Activated naive CD4-positive, alpha-beta T cell treated with anti-CD3 and anti-CD28 coated beads for 36 hours (primary cell): Measurements from ENCODE around the gene INPP5A. TPM values are rescaled to one million over a fixed set of nuclear protein-coding genes. Genes with fewer than 3 reads are reported as not detected.
"Not testable (repeated sequence)": the region's sequence is repeated elsewhere in the genome, so short reads cannot be mapped to it uniquely, and the experiment has no call there.

Experiments used
- CTCF ChIA-PET: fragments of 350-600 bp; sonication (Branson Sonifier 250); formaldehyde crosslinking; loops from one replicate; lab custom pipeline; 2021; ENCODE audit warnings: antibody characterized with exemption; lab: Charles Lee
- DNase-seq: peaks from one replicate; pipeline ENCODE4 v3.0.0-alpha.2; 2020
- H3K27ac Mint-ChIP-seq: one replicate; pipeline ENCODE4 v1.8.0; 2021; ENCODE audit warnings: mild to moderate bottlenecking, mixed read lengths
- H3K27me3 Mint-ChIP-seq: one replicate; pipeline ENCODE4 v1.8.0; 2021; ENCODE audit warnings: low read depth, mixed read lengths
- H3K36me3 Mint-ChIP-seq: one replicate; pipeline ENCODE4 v1.8.0; 2021; ENCODE audit warnings: low read depth, mixed read lengths
- H3K4me1 Mint-ChIP-seq: one replicate; pipeline ENCODE4 v1.8.0; 2021; ENCODE audit warnings: low read depth, mixed read lengths
- H3K4me3 Mint-ChIP-seq: one replicate; pipeline ENCODE4 v1.8.0; 2021; ENCODE audit warnings: mild to moderate bottlenecking, moderate library complexity, mixed read lengths
- H3K9me3 Mint-ChIP-seq: one replicate; pipeline ENCODE4 v1.8.0; 2021; ENCODE audit warnings: mixed read lengths
- intact Hi-C: fragments of 100-400 bp; cut with micrococcal nuclease; formaldehyde crosslinking; loops from one replicate; pipeline ENCODE4 v1.15.1; 2023
- total RNA-seq, 2 experiments: library from RNA; stranded (reverse); gene quantifications; one replicate each; pipeline ENCODE4 v1.2.3, GENCODE V29; 2021

INPP5A gene, protein sequence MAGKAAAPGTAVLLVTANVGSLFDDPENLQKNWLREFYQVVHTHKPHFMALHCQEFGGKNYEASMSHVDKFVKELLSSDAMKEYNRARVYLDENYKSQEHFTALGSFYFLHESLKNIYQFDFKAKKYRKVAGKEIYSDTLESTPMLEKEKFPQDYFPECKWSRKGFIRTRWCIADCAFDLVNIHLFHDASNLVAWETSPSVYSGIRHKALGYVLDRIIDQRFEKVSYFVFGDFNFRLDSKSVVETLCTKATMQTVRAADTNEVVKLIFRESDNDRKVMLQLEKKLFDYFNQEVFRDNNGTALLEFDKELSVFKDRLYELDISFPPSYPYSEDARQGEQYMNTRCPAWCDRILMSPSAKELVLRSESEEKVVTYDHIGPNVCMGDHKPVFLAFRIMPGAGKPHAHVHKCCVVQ
- 10 to 100 TPM; 17.3 to 19.5 TPM for total RNA-seq

GRCh38 chr10:132537684-132538001 is at the start of gene INPP5A:
TSS of gene INPP5A (plus strand) at chr10:132537787. CDS start at chr10:132538097, 310 bp downstream.
- CTCF ChIA-PET, result no interaction called here
- intact Hi-C loops, result loop anchor here (1.0 to 5.0 kb wide), 11 partner anchors 13 to 855 kb away; partner anchors contain the start of genes MTG1, PPP2R2D, PWWP2B and STK32C

GRCh38 chr10:132488231-132488821 is 49.3 kb upstream of the INPP5A start:
- H3K36me3 Mint-ChIP-seq, result no peaks in the 10 kb centered on the region
- no peaks in the 10 kb centered on the region for H3K9me3 Mint-ChIP-seq
- DNase-seq, result no peak
- no peak overlapping the region for H3K27ac Mint-ChIP-seq
- CTCF ChIA-PET, result no interaction called here
- H3K4me1 Mint-ChIP-seq, result no peaks in the 10 kb centered on the region
- H3K27me3 Mint-ChIP-seq, result no peaks in the 10 kb centered on the region
- no peak overlapping the region for H3K4me3 Mint-ChIP-seq
- intact Hi-C loops, result no loop called here

More at GRCh38 chr10:132537684-132538001, at the start of gene INPP5A:
- Mint-ChIP-seq H3K9me3 (no peaks in the 10 kb centered on the region), H3K4me1 (peaks cover 54% of the 10 kb centered on the region), H3K36me3 (peaks cover 4% of the 10 kb centered on the region), H3K27me3 (peaks cover 1% of the 10 kb centered on the region), H3K27ac (peak within 1 kb of the TSS; percentile 96), H3K4me3 (peak within 1 kb of the TSS; percentile 88)
- no peak for DNase-seq

DNA sequence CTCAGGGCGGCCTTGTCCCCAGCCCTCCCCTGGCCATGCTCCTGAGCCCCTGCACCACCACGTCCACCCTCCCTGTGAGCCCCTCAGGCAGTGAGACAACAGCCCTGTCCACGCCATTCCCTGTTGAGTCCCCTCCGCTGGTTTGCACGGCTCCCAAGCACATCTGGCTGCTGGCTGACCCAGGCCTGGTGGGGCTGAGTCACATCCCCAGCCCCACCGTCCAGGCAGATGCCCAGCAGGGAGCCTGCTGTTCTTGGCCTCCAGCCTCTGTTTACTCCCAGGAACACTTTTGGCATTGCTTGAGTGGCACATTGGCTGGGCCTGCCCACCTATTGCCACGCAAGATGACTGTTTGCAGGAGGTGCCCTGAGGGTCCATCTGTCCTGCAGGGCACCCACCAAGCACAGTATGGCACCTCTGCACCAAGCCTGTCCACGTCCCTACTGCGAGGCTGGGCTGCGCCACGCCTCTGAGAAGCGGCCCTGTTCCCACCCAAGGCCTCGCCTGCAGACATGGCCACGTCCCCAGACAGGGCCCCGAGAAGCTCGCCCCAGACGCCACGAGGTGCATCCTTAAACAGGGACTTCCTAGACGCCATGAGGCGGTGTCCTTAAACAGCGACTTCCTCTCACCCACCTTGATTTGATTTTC is 48.4 kb upstream of the INPP5A start:
- CTCF ChIA-PET, result no interaction called here
- Mint-ChIP-seq H3K27me3 (no peaks in the 10 kb centered on the region), H3K9me3 (no peaks in the 10 kb centered on the region), H3K27ac (no peak overlapping the region), H3K36me3 (no peaks in the 10 kb centered on the region), H3K4me3 (no peak overlapping the region), H3K4me1 (no peaks in the 10 kb centered on the region)
- DNase-seq, result no peak
- intact Hi-C loops, result no loop called here

- no peaks in the 10 kb centered on the region for H3K4me1 Mint-ChIP-seq
- intact Hi-C loops, result no loop called here
- H3K4me3 Mint-ChIP-seq, result no peak overlapping the region
- CTCF ChIA-PET, result no interaction called here
- H3K36me3 Mint-ChIP-seq, result no peaks in the 10 kb centered on the region
- DNase-seq, result no peak
- no peak overlapping the region for H3K27ac Mint-ChIP-seq
- no peaks in the 10 kb centered on the region for H3K27me3 Mint-ChIP-seq
- no peaks in the 10 kb centered on the region for H3K9me3 Mint-ChIP-seq
Observed at GRCh38 chr10:132489704-132490534, 47.7 kb upstream of the INPP5A start.

DNA sequence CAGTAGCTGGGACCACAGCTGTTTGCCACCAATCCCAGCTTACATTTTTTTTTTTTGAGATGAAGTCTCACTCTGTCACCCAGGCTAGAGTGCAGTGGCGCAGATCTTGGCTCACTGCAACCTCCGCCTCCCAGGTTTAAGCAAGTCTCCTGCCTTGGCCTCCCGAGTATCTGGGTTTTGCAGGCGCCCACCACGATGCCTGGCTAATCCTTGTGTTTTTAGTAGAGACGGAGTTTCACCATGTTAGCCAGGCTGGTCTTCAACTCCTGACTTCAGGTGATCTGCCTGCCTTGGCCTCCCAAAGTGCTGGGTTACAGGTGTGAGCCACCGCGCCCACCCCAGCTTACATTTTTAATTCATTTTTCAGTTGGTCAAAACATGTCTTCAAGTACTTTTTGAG is 46.1 kb upstream of the INPP5A start:
- H3K27me3 Mint-ChIP-seq, CTCF ChIA-PET, intact Hi-C loops, H3K4me1 Mint-ChIP-seq, H3K36me3 Mint-ChIP-seq, DNase-seq, H3K27ac Mint-ChIP-seq, H3K4me3 Mint-ChIP-seq, H3K9me3 Mint-ChIP-seq: not testable (repeated sequence)

DNA sequence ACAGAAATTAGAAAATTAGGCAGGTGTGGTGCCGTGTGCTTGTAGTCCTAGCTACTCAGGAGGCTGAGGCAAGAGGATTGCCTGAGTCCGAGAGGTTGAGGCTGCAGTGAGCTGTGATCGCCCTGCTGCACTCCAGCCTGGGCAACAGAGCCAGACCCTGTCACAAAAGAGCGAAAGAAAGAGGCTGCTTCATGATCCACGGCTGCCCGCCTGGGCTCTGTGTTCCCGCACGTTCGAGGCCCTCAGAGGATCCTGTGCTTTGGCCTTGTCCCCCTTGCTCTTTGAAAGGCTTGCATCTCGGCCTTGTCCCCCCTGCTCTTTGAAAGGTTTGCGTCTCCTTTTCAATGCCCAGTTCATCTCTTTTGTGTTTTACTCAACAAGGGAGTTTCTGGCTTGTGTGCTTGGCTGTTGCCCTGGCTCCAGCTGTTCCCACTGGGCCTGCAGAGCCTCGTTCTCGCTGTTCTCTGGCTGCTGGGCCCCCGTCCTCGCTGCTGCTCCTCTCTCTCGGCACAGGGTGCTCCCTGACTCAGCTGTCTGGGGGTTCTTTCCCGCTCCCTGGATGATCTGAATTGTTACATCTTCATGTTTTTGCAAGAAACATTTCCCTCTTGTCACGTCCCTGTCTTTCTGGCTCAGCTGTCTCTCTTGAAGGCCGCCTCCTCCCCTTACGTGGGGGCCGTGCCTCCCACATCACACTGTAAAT is 45.1 kb upstream of the INPP5A start:
- DNase-seq, result no peak

DNA sequence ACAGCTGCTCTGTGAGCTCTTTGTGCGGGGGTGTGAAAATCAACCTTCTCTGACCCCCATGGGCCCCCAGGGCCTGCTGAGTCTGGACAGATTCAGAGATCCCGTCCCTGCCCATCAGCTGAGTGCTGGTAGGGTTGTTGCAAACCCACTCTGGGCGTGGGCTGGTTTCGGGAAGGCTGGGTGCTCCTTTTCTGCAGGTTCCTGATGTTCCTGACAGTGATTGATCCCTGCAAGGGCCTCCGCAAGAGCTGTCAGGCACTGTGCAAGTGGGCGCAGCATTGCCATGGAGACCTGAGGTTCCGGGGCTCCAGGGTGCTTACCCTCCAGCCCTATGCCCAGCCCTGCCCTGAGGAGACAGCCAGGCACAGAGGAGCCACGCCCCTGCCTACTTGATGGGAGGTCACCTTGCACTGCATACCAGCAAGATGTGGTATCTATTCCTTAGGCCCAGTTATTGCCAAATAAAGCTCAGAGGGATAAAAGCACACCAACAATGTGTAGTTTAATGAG is 44.3 kb upstream of the INPP5A start:
- no peaks in the 10 kb centered on the region for H3K4me1 Mint-ChIP-seq
- H3K36me3 Mint-ChIP-seq, result no peaks in the 10 kb centered on the region

More for the DNA sequence above, 45.1 kb upstream of the INPP5A start:
- no peak overlapping the region for H3K4me3 Mint-ChIP-seq
- intact Hi-C loops, result no loop called here
- H3K36me3 Mint-ChIP-seq, result no peaks in the 10 kb centered on the region
- no peaks in the 10 kb centered on the region for H3K9me3 Mint-ChIP-seq
- H3K27ac Mint-ChIP-seq, result no peak overlapping the region
- no peaks in the 10 kb centered on the region for H3K27me3 Mint-ChIP-seq
- no peaks in the 10 kb centered on the region for H3K4me1 Mint-ChIP-seq
- CTCF ChIA-PET, result no interaction called here

DNA sequence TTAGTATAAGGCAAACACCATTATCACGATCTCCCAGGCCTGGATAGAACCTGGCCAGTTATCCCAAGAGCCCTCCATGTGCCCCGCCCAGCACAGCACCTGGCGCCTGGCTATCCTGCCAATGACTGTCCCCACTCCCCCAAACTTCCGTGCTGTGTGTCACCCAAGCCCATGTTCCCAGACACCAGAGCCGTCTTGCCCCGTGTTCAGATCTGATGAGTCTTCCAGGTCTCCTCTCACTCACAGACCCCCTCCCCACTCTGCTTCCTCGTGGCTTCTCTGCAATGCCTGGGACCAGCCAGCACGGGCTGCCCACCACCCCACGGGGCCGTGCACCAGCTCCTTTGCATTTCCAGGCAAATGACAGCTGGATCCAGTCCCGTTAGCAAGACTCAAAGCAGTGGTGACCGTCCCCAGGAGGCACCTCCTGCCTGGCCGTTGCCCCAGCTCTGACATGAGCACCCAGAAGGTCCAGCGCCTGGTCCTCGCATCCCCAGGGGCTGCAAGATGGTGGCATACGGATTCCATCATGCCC is 43.8 kb upstream of the INPP5A start:
- H3K4me3 Mint-ChIP-seq, result no peak overlapping the region
- no peaks in the 10 kb centered on the region for H3K27me3 Mint-ChIP-seq
- H3K4me1 Mint-ChIP-seq, result no peaks in the 10 kb centered on the region
- H3K36me3 Mint-ChIP-seq, result no peaks in the 10 kb centered on the region
- CTCF ChIA-PET, result no interaction called here
- DNase-seq, result no peak
- intact Hi-C loops, result no loop called here
- H3K9me3 Mint-ChIP-seq, result no peaks in the 10 kb centered on the region
- no peak overlapping the region for H3K27ac Mint-ChIP-seq

More for the DNA sequence above, 44.3 kb upstream of the INPP5A start:
- CTCF ChIA-PET, result no interaction called here
- DNase-seq, result no peak
- Mint-ChIP-seq H3K9me3 (no peaks in the 10 kb centered on the region), H3K4me3 (no peak overlapping the region), H3K27me3 (no peaks in the 10 kb centered on the region), H3K27ac (no peak overlapping the region)
- intact Hi-C loops, result no loop called here

GRCh38 chr10:132494866-132495630 is 42.5 kb upstream of the INPP5A start:
- no peaks in the 10 kb centered on the region for H3K27me3 Mint-ChIP-seq
- intact Hi-C loops, result no loop called here
- CTCF ChIA-PET, result interaction anchor here (0.7 kb wide), 1 partner anchor 23 kb away, joined by 4 read pairs; no protein-coding TSS in a partner anchor
- no peak for DNase-seq
- H3K9me3 Mint-ChIP-seq, result no peaks in the 10 kb centered on the region
- H3K4me3 Mint-ChIP-seq, result no peak overlapping the region
- no peaks in the 10 kb centered on the region for H3K36me3 Mint-ChIP-seq
- H3K27ac Mint-ChIP-seq, result no peak overlapping the region
- no peaks in the 10 kb centered on the region for H3K4me1 Mint-ChIP-seq

GRCh38 chr10:132496360-132497062 is 41.1 kb upstream of the INPP5A start:
- Mint-ChIP-seq H3K27me3 (no peaks in the 10 kb centered on the region), H3K27ac (no peak overlapping the region), H3K9me3 (no peaks in the 10 kb centered on the region), H3K4me1 (no peaks in the 10 kb centered on the region), H3K4me3 (no peak overlapping the region), H3K36me3 (no peaks in the 10 kb centered on the region)
- CTCF ChIA-PET, result no interaction called here
- intact Hi-C loops, result no loop called here
- no peak for DNase-seq
